OCI-LY1 (cell line): Measurements from ENCODE around the gene MZB1.

Experiments used
- H2AFZ ChIP-seq: fragments of 200-600 bp; sonication (generic), shearing (Covaris generic); 2 replicates; pipeline ENCODE4 v1.6.0; 2014; ENCODE audit warnings: antibody characterized with exemption, mild to moderate bottlenecking, low read length
- H3F3A ChIP-seq: fragments of 200-600 bp; sonication (generic), shearing (Covaris generic); 2 replicates; pipeline ENCODE4 v1.6.0; 2014; ENCODE audit warnings: mild to moderate bottlenecking, antibody characterized with exemption, low read length, moderate library complexity; ENCODE audit not compliant: insufficient read depth
- H3K27ac ChIP-seq: fragments of 200-600 bp; sonication (generic); 2 replicates; pipeline ENCODE4 v1.5.1; 2014; ENCODE audit warnings: low read length, mixed run types, mild to moderate bottlenecking, low read depth; ENCODE audit not compliant: poor library complexity, severe bottlenecking
- H3K27me3 ChIP-seq: fragments of 200-600 bp; sonication (generic); 2 replicates; pipeline ENCODE4 v1.6.0; 2014; ENCODE audit warnings: antibody characterized with exemption, mild to moderate bottlenecking, low read length, moderate library complexity; ENCODE audit not compliant: insufficient read depth
- H3K36me3 ChIP-seq: fragments of 200-600 bp; sonication (generic); 2 replicates; pipeline ENCODE4 v1.6.1; 2014; ENCODE audit warnings: mild to moderate bottlenecking, antibody characterized with exemption, low read length, moderate library complexity, mixed read lengths; ENCODE audit not compliant: insufficient read depth
- H3K4me1 ChIP-seq: fragments of 200-600 bp; sonication (generic); 2 replicates; pipeline ENCODE4 v1.5.1; 2014; ENCODE audit warnings: mild to moderate bottlenecking, low read length, moderate library complexity; ENCODE audit not compliant: insufficient read depth, severe bottlenecking
- H3K4me2 ChIP-seq: fragments of 200-600 bp; sonication (generic), shearing (Covaris generic); 2 replicates; pipeline ENCODE4 v1.6.1; 2014; ENCODE audit warnings: low read length
- H3K4me3 ChIP-seq: fragments of 200-600 bp; sonication (generic); 2 replicates; pipeline ENCODE4 v1.5.1; 2014; ENCODE audit warnings: low read length, low read depth, mild to moderate bottlenecking, mixed read lengths; ENCODE audit not compliant: poor library complexity, severe bottlenecking
- H3K79me2 ChIP-seq: fragments of 200-600 bp; shearing (Covaris generic); 2 replicates; pipeline ENCODE4 v1.6.1; 2016; ENCODE audit warnings: mixed run types, low read length, mixed read lengths; ENCODE audit not compliant: insufficient read depth
- H3K9ac ChIP-seq: fragments of 200-600 bp; sonication (generic), shearing (Covaris generic); 2 replicates; pipeline ENCODE4 v1.6.1; 2014; ENCODE audit warnings: mild to moderate bottlenecking, low read length, mixed read lengths
- H3K9me2 ChIP-seq: fragments of 200-600 bp; sonication (generic), shearing (Covaris generic); 2 replicates; pipeline ENCODE4 v1.6.1; 2014; ENCODE audit warnings: low read depth, mild to moderate bottlenecking, low read length, mixed read lengths
- H3K9me3 ChIP-seq: fragments of 200-600 bp; shearing (Covaris generic); 2 replicates; pipeline ENCODE4 v1.6.1; 2014; ENCODE audit warnings: low read length, mixed read lengths
- H4K20me1 ChIP-seq: fragments of 200-600 bp; sonication (generic), shearing (Covaris generic); 2 replicates; pipeline ENCODE4 v1.6.0; 2016; ENCODE audit warnings: mild to moderate bottlenecking, low read length; ENCODE audit not compliant: insufficient read depth
- CTCF ChIP-seq: fragments of 200-600 bp; sonication (generic), shearing (Covaris generic); IDR thresholded peaks from 2 replicates; pipeline ENCODE4 v1.5.1; 2017; ENCODE audit warnings: mild to moderate bottlenecking, antibody characterized with exemption, low read length, moderate library complexity, mixed read lengths
- EZH2 ChIP-seq: fragments of 200-600 bp; sonication (generic), shearing (Covaris generic); IDR thresholded peaks from 2 replicates; pipeline ENCODE4 v1.8.0; 2017; ENCODE audit warnings: borderline replicate concordance, mixed run types, mild to moderate bottlenecking, antibody characterized with exemption, low read length, moderate library complexity, mixed read lengths

MZB1 gene

DNA sequence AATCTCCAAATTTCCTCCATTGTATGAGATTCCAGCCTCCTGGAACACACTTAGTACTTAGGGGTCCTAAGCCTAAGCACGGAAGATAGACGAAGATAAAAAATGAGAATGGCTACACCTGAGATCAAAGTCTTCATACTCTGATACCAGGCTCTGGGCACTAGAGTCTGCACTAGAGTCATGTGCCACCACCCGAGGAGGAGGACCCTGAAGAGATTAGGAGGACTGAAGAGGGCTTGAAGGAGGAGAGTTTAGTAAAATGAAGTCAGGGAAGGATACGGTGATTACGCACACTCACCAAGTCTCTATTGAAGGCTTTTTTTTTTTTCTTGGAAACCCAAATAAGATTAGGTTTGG is 14.7 kb upstream of the MZB1 start:
- H3F3A ChIP-seq: no peaks in the 10 kb centered on the region
- peak overlapping the region; percentile 84 for H3K4me2 ChIP-seq
- no peaks in the 10 kb centered on the region for H3K79me2 ChIP-seq
- H3K36me3 ChIP-seq: no peaks in the 10 kb centered on the region
- H3K27ac ChIP-seq: peak overlapping the region; percentile 89
- peaks cover 38% of the 10 kb centered on the region for H3K4me1 ChIP-seq
- H2AFZ ChIP-seq: peak overlapping the region; percentile 8; the same call in 1 of the 2 replicates
- no peaks in the 10 kb centered on the region for H3K9me2 ChIP-seq
- TF ChIP-seq CTCF: no peak; the same call in 1 of the 2 replicates
- no peak for TF ChIP-seq EZH2
- no peaks in the 10 kb centered on the region for H3K9me3 ChIP-seq
- H3K9ac ChIP-seq: peak overlapping the region; percentile 55
- H4K20me1 ChIP-seq: no peaks in the 10 kb centered on the region
- peak overlapping the region; percentile 62 for H3K4me3 ChIP-seq
- H3K27me3 ChIP-seq: no peaks in the 10 kb centered on the region

DNA sequence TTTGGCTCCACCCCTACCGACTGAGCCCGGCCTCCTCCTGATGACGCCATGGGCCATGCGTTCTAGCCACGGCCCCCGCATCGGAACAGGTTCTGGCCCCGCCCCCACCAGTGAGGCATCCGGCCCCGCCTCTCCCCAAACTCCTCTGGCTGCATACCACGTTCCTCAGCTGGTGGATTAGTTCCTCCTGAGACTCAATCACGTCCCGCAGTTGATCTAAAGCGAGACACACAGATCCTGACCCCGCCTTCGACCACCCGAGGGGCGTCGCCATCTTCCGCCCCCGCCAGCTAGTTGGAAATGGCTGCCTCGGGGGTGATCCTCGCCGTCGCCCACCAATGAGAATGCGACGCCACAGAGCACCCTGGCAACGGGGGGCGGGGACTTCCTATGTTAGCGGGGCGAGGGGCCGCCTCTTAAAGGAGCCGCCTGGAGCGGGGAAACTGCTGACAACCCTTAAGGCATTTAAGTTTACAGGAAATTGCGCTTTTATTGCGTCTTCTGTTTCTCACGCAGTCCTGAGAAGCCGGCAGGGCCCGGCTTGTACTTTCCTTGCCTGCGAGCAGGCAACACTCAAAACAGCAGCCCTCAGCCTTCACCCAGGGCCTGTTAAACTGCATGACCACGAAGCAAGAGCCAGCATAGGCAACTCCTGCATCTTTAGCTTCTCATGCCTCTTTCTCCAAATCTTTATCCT is 14.2 kb upstream of the MZB1 start, which contains the start of gene SPATA24:
SPATA24 (minus strand) TSS at position 303 of the 697 bp plus-strand sequence; CDS start at position 274, 29 bp downstream.
- Histone ChIP-seq H3K27ac (peak within 1 kb of the TSS; percentile 89), H3K4me3 (peak within 1 kb of the TSS; percentile 62)

GRCh38 chr5:139403418-139403786 is 13.7 kb upstream of the MZB1 start:
- Histone ChIP-seq H3K9me3 (no peaks in the 10 kb centered on the region), H4K20me1 (no peaks in the 10 kb centered on the region), H3K36me3 (no peaks in the 10 kb centered on the region), H3K4me1 (peaks cover 34% of the 10 kb centered on the region), H3K27me3 (no peaks in the 10 kb centered on the region), H3K4me3 (peak overlapping the region; percentile 62), H2AFZ (no peak overlapping the region), H3K79me2 (no peaks in the 10 kb centered on the region), H3K27ac (peak overlapping the region; percentile 89), H3K9ac (peak overlapping the region; percentile 58), H3F3A (no peaks in the 10 kb centered on the region), H3K4me2 (peak overlapping the region; percentile 84), H3K9me2 (no peaks in the 10 kb centered on the region)
- TF ChIP-seq EZH2 (no peak), CTCF (no peak)

More for the DNA sequence above, 14.2 kb upstream of the MZB1 start, which contains the start of gene SPATA24:
- Histone ChIP-seq H4K20me1 (no peaks in the 10 kb centered on the region), H3K36me3 (no peaks in the 10 kb centered on the region), H3K4me1 (peaks cover 38% of the 10 kb centered on the region), H2AFZ (peak within 1 kb of the TSS; percentile 8; the same call in 1 of the 2 replicates), H3K9me3 (no peaks in the 10 kb centered on the region), H3K9ac (peak within 1 kb of the TSS; percentile 58), H3F3A (no peaks in the 10 kb centered on the region), H3K79me2 (no peaks in the 10 kb centered on the region), H3K27me3 (no peaks in the 10 kb centered on the region), H3K4me2 (peak within 1 kb of the TSS; percentile 84), H3K9me2 (no peaks in the 10 kb centered on the region)
- TF ChIP-seq EZH2 (no peak), CTCF (no peak)
